GM23338 (cell line): ENCODE data around the gene ABI3. TPM values are rescaled to one million over a fixed set of nuclear protein-coding genes. Genes with fewer than 3 reads are reported as not detected.

Experiments
- CREB1 ChIP-seq: fragments of 250-450 bp; sonication (Bioruptor Pico); IDR thresholded peaks from 2 replicates; pipeline ENCODE4 v1.5.0; 2020; ENCODE audit warnings: low read depth, mild to moderate bottlenecking, moderate library complexity
- ETS1 ChIP-seq: IDR thresholded peaks from 2 replicates; pipeline ENCODE4 v1.6.1; 2016; ENCODE audit warnings: antibody characterized with exemption
- JUNB ChIP-seq: IDR thresholded peaks from one replicate; pipeline ENCODE4 v1.6.1; 2016; ENCODE audit warnings: antibody characterized with exemption; ENCODE audit not compliant: unreplicated experiment
- NANOG ChIP-seq: IDR thresholded peaks from 2 replicates; pipeline ENCODE4 v1.6.1; 2016; ENCODE audit warnings: antibody characterized with exemption, borderline replicate concordance
- POLR2AphosphoS5 ChIP-seq: IDR thresholded peaks from 2 replicates; pipeline ENCODE4 v1.6.1; 2016; ENCODE audit warnings: antibody characterized with exemption, low read depth
- REST ChIP-seq: IDR thresholded peaks from one replicate; pipeline ENCODE4 v1.6.1; 2018; ENCODE audit warnings: antibody characterized with exemption; ENCODE audit not compliant: unreplicated experiment
- STAT1 ChIP-seq: IDR thresholded peaks from one replicate; pipeline ENCODE4 v1.6.1; 2016; ENCODE audit warnings: antibody characterized with exemption; ENCODE audit not compliant: unreplicated experiment
- ZNF114 ChIP-seq: fragments of 250-450 bp; sonication (Bioruptor Pico); IDR thresholded peaks from 2 replicates; pipeline ENCODE4 v1.5.0; 2020; ENCODE audit warnings: mild to moderate bottlenecking, moderate library complexity
- ZNF331 ChIP-seq: fragments of 250-450 bp; sonication (Bioruptor Pico); IDR thresholded peaks from 2 replicates; pipeline ENCODE4 v1.5.0; 2020; ENCODE audit warnings: low read depth, mild to moderate bottlenecking, moderate library complexity
- ZNF462 ChIP-seq: fragments of 250-450 bp; sonication (Bioruptor Pico); IDR thresholded peaks from 2 replicates; pipeline ENCODE4 v1.5.0; 2020; ENCODE audit warnings: mild to moderate bottlenecking, moderate library complexity
- polyA plus RNA-seq: library from polyadenylated mRNA; unstranded; fragments of >200 nt; fragmentation: Nextera tagmentation; extraction: Ambion mirVana; gene quantifications from 2 replicates; pipeline ENCODE4 v1.2.1, GENCODE V29; 2016
- total RNA-seq: library from RNA; depleted of rRNA; stranded (reverse); fragments of >200 nt; shearing (Covaris generic); gene quantifications from 2 replicates; pipeline ENCODE4 v1.2.3, GENCODE V29; 2014

ABI3 gene
- total and polyA plus RNA-seq, 2 experiments from 2014 or later: 1.8 to 3.0 TPM

GRCh38 chr17:49234509-49235080 lies 24.1 kb downstream of the ABI3 start (continued):
- TF ChIP-seq ZNF462 (CRISPR knock-in tag) (no peak), REST (no peak), JUNB (no peak), ZNF114 (CRISPR knock-in tag) (no peak), POLR2AphosphoS5 (no peak), NANOG (no peak), CREB1 (CRISPR knock-in tag) (no peak), ETS1 (no peak), ZNF331 (CRISPR knock-in tag) (no peak), STAT1 (no peak)
